Neuron (in vitro differentiated cells): ENCODE measurements around the gene FOXK1.
"Not testable (repeated sequence)": the region's sequence is repeated elsewhere in the genome, so short reads cannot be mapped to it uniquely, and the experiment has no call there.

Source experiments
- H2AFZ ChIP-seq: one replicate; pipeline ENCODE4 v1.6.1; 2013; ENCODE audit warnings: low read depth, mild to moderate bottlenecking, inconsistent platforms, low read length, moderate library complexity
- H3K27me3 ChIP-seq: one replicate; pipeline ENCODE4 v1.6.1; 2013; ENCODE audit warnings: low read length; ENCODE audit not compliant: insufficient read depth
- H3K36me3 ChIP-seq: one replicate; pipeline ENCODE4 v1.6.1; 2013; ENCODE audit warnings: low read length; ENCODE audit not compliant: insufficient read depth
- H3K4me1 ChIP-seq: one replicate; pipeline ENCODE4 v1.6.1; 2013; ENCODE audit warnings: low read length; ENCODE audit not compliant: insufficient read depth
- H3K4me3 ChIP-seq: 2 replicates; pipeline ENCODE4 v1.5.1; 2013; ENCODE audit warnings: mild to moderate bottlenecking, low read length, moderate library complexity
- H3K9me3 ChIP-seq: one replicate; pipeline ENCODE4 v1.6.1; 2013; ENCODE audit warnings: low read length

The FOXK1 gene

GRCh38 chr7:4799508-4800268 lies 117.6 kb downstream of the FOXK1 start:
- H3K27me3 ChIP-seq: no peaks in the 10 kb centered on the region
- no peak overlapping the region for H2AFZ ChIP-seq
- no peaks in the 10 kb centered on the region for H3K4me1 ChIP-seq
- H3K36me3 ChIP-seq: no peaks in the 10 kb centered on the region
- H3K9me3 ChIP-seq: no peaks in the 10 kb centered on the region
- H3K4me3 ChIP-seq: no peak overlapping the region

GRCh38 chr7:4800487-4800886 lies 118.4 kb downstream of the FOXK1 start:
- no peak overlapping the region for H2AFZ ChIP-seq

GRCh38 chr7:4800926-4801838 lies 119.1 kb downstream of the FOXK1 start:
- Histone ChIP-seq H3K36me3 (no peaks in the 10 kb centered on the region), H3K9me3 (no peaks in the 10 kb centered on the region)

More at GRCh38 chr7:4800487-4800886, 118.4 kb downstream of the FOXK1 start:
- Histone ChIP-seq H3K9me3 (no peaks in the 10 kb centered on the region), H3K4me3 (no peak overlapping the region), H3K27me3 (no peaks in the 10 kb centered on the region), H3K36me3 (no peaks in the 10 kb centered on the region), H3K4me1 (no peaks in the 10 kb centered on the region)

DNA sequence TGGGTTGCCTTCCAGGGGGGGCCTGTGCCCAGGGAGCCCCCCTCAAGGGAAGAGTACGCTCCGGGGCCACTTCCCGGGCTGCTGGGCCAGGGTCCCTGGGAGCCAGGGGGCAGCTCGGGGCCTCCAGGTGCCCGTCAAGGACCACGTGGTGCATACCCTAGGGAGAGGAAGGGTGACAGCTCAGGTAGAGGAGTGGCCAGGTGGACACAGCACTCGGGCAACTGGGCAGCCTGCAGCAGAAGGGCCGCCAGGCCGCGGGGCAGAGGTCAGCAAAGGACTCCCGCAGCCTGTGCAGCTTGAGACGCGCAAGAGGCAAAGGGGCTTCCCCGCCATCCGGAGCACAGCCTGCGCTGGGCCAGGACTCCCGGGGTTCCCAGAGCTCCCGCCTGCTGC lies 119.7 kb downstream of the FOXK1 start:
- Histone ChIP-seq H3K36me3 (peaks cover 6% of the 10 kb centered on the region), H2AFZ (no peak overlapping the region), H3K4me1 (no peaks in the 10 kb centered on the region), H3K27me3 (no peaks in the 10 kb centered on the region), H3K4me3 (no peak overlapping the region), H3K9me3 (no peaks in the 10 kb centered on the region)

More at GRCh38 chr7:4800926-4801838, 119.1 kb downstream of the FOXK1 start:
- Histone ChIP-seq H2AFZ (no peak overlapping the region), H3K27me3 (no peaks in the 10 kb centered on the region), H3K4me3 (no peak overlapping the region), H3K4me1 (no peaks in the 10 kb centered on the region)

DNA sequence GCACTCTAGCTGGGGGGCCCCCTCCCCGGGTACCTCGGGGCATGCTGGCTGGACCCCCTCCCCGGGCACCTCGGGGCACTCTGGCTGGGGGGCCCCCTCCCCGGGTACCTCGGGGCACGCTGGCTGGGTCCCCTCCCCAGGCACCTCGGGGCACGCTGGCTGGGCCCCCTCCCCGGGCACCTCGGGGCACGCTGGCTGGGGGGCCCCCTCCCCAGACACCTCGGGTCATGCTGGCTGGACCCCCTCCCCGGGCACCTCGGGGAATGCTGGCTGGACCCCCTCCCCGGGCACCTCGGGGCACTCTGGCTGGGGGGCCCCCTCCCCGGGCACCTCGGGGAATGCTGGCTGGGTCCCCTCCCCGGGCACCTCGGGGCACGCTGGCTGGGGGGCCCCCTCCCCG lies 120.5 kb downstream of the FOXK1 start:
- not testable (repeated sequence) for H2AFZ ChIP-seq, H3K9me3 ChIP-seq, H3K4me1 ChIP-seq, H3K4me3 ChIP-seq, H3K27me3 ChIP-seq, H3K36me3 ChIP-seq

GRCh38 chr7:4803397-4804241 lies 121.5 kb downstream of the FOXK1 start:
- Histone ChIP-seq H3K4me3 (no peak overlapping the region), H3K9me3 (no peaks in the 10 kb centered on the region), H3K36me3 (peaks cover 7% of the 10 kb centered on the region), H2AFZ (no peak overlapping the region), H3K4me1 (no peaks in the 10 kb centered on the region), H3K27me3 (no peaks in the 10 kb centered on the region)

DNA sequence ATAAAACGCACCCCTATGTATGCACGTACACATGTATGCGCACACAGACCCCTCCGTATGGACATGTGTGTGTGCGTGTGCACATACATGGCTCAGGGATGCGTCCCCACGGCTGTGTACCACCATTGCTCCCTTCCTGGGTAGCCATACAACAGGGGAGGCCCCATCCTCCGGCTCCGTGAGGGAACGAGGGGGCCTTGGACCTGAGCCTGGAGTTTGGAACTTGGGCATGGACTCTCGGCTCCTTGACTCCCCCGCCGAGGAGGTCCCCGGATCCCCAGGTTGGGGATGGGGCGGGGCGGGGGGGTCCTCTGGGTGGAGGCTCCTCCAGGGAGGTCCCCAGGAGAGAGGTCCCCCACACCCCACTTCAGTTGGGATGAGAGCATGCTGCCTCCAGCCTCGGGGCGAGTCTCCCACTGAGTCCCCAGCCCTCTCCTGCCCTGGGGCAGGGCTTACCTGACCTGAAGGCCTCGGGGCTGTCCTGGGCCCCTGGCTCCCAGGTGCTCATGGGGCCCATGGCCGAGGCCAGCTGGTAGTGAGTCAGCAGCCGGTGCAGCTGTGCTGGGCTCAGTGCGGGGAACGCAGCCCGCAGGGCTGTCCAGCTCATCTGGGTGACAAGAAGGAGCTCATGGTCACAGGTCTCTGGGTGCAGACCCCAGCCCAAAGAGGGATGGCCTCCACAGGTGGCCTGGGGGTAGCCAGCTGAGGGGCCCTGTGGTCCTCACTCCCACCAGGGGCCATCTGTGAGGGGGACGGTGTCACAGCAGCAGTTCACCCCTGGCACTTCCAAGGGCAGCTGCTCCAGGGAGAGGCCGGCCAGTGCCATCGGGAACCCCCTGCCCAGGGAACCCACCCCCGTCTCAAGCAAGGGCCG lies 123.3 kb downstream of the FOXK1 start:
- H3K4me3 ChIP-seq: no peak overlapping the region
- H3K9me3 ChIP-seq: no peaks in the 10 kb centered on the region
- no peaks in the 10 kb centered on the region for H3K4me1 ChIP-seq

GRCh38 chr7:4805984-4806300 lies 123.8 kb downstream of the FOXK1 start:
- Histone ChIP-seq H3K36me3 (peaks cover 13% of the 10 kb centered on the region), H3K27me3 (no peaks in the 10 kb centered on the region), H2AFZ (no peak overlapping the region), H3K4me1 (no peaks in the 10 kb centered on the region), H3K4me3 (no peak overlapping the region), H3K9me3 (no peaks in the 10 kb centered on the region)

More for the DNA sequence above, 123.3 kb downstream of the FOXK1 start:
- Histone ChIP-seq H2AFZ (no peak overlapping the region), H3K36me3 (peaks cover 9% of the 10 kb centered on the region), H3K27me3 (no peaks in the 10 kb centered on the region)

DNA sequence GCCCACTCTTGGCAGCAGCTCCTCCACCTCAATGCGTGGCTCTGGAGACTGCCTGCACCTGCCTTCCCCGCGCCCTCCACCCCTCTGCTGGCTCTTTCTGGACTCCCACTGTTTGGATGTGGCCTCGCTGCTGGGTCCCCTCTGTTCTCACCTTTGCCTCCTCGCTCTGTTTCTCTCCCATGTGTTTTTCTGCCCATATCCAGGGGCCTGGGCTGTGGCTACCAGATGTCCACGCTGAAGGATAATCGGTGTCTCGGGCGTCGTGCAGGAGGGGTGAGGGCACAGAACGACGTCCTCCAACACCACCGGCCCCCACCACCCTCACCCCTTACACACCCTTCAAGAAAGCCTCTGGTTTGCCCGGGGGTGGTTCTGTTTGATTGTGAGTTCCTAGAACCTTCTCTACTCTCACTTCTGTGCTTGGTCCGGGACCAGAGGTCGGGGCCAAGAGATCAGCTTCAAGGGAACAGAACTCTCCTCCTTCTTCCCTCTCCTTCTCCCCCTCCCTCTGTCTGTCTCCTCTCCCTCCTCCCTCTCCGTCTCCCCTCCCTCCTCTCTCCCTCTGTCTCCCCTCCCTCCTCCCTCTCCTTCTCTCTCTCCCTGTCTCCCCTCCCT lies 125.0 kb downstream of the FOXK1 start:
- Histone ChIP-seq H3K4me1 (no peaks in the 10 kb centered on the region), H2AFZ (no peak overlapping the region), H3K36me3 (peaks cover 13% of the 10 kb centered on the region), H3K27me3 (no peaks in the 10 kb centered on the region), H3K9me3 (no peaks in the 10 kb centered on the region), H3K4me3 (no peak overlapping the region)

GRCh38 chr7:4807598-4808016 lies 125.5 kb downstream of the FOXK1 start:
- Histone ChIP-seq H3K4me1 (no peaks in the 10 kb centered on the region), H3K36me3 (peaks cover 13% of the 10 kb centered on the region), H3K4me3 (no peak overlapping the region), H3K27me3 (no peaks in the 10 kb centered on the region), H3K9me3 (no peaks in the 10 kb centered on the region), H2AFZ (no peak overlapping the region)

DNA sequence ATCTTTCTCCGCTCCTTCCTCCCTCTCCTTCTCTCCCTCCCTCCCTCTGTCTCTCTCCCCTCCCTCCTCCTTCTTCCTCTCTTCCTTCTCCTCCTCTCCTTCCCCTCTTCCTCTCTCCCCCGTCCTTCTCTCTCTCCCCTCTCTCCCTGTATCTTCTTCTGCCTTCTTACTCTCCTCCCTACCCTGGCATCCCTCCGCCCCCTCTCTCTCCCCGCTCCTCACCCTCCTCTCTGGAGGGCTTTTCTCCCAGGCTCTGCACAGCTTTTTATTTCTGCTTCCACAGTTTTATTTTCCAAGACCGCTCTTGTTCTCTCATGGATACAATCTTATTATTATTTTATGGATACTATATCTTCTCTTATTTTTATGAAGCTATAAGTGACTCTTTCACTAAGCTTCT lies 125.9 kb downstream of the FOXK1 start:
- Histone ChIP-seq H2AFZ (no peak overlapping the region), H3K4me3 (no peak overlapping the region), H3K27me3 (no peaks in the 10 kb centered on the region), H3K9me3 (peaks cover 3% of the 10 kb centered on the region), H3K36me3 (peaks cover 13% of the 10 kb centered on the region), H3K4me1 (no peaks in the 10 kb centered on the region)

GRCh38 chr7:4808565-4808964 lies 126.5 kb downstream of the FOXK1 start:
- H3K4me1 ChIP-seq: no peaks in the 10 kb centered on the region
- H3K4me3 ChIP-seq: no peak overlapping the region
- H3K9me3 ChIP-seq: peaks cover 8% of the 10 kb centered on the region
- H3K27me3 ChIP-seq: no peaks in the 10 kb centered on the region
- H3K36me3 ChIP-seq: peaks cover 18% of the 10 kb centered on the region
- H2AFZ ChIP-seq: no peak overlapping the region
